ENCODE data around the gene C16orf82. TPM values are rescaled to one million over a fixed set of nuclear protein-coding genes. Genes with fewer than 3 reads are reported as not detected.

The C16orf82 gene
- total RNA-seq, 1 donor from 2014 or later, result not detected

- H3K4me1 Mint-ChIP-seq (ENCODE audit: unreplicated experiment), result no peaks in the 10 kb centered on the region
- H3K9me3 Mint-ChIP-seq (ENCODE audit: unreplicated experiment), result peaks cover 17% of the 10 kb centered on the region
- H3K4me3 Mint-ChIP-seq (ENCODE audit: unreplicated experiment), result no peak overlapping the region
- no peak for DNase-seq (ENCODE audit: low spot score)
- peaks cover 2% of the 10 kb centered on the region for H3K27me3 Mint-ChIP-seq (ENCODE audit: unreplicated experiment)
- H3K27ac Mint-ChIP-seq (ENCODE audit: unreplicated experiment), result no peak overlapping the region
- peaks cover 7% of the 10 kb centered on the region for H3K36me3 Mint-ChIP-seq (ENCODE audit: low read depth, unreplicated experiment)
- no peak for TF ChIP-seq CTCF (IDR thresholded peaks at IDR 0.05; ENCODE audit: unreplicated experiment)
These were observed 31.8 kb downstream of the C16orf82 start for GRCh38 chr16:27098366-27099049.

- H3K27ac Mint-ChIP-seq (ENCODE audit: unreplicated experiment), result no peak overlapping the region
- H3K4me1 Mint-ChIP-seq (ENCODE audit: unreplicated experiment), result no peaks in the 10 kb centered on the region
These were observed 36.2 kb downstream of the C16orf82 start for GRCh38 chr16:27102701-27103575.

GRCh38 chr16:27103954-27104353 is 37.2 kb downstream of the C16orf82 start:
- Mint-ChIP-seq H3K4me3 (ENCODE audit: unreplicated experiment) (no peak overlapping the region), H3K27ac (ENCODE audit: unreplicated experiment) (no peak overlapping the region), H3K27me3 (ENCODE audit: unreplicated experiment) (no peaks in the 10 kb centered on the region), H3K36me3 (ENCODE audit: low read depth, unreplicated experiment) (no peaks in the 10 kb centered on the region), H3K4me1 (ENCODE audit: unreplicated experiment) (no peaks in the 10 kb centered on the region), H3K9me3 (ENCODE audit: unreplicated experiment) (peaks cover 12% of the 10 kb centered on the region)
- TF ChIP-seq CTCF (IDR thresholded peaks at IDR 0.05; ENCODE audit: unreplicated experiment), result no peak
- no peak for DNase-seq (ENCODE audit: low spot score)

More at GRCh38 chr16:27102701-27103575, 36.2 kb downstream of the C16orf82 start:
- H3K36me3 Mint-ChIP-seq (ENCODE audit: low read depth, unreplicated experiment), result no peaks in the 10 kb centered on the region
- TF ChIP-seq CTCF (IDR thresholded peaks at IDR 0.05; ENCODE audit: unreplicated experiment), result no peak
- peaks cover 12% of the 10 kb centered on the region for H3K9me3 Mint-ChIP-seq (ENCODE audit: unreplicated experiment)
- H3K27me3 Mint-ChIP-seq (ENCODE audit: unreplicated experiment), result no peaks in the 10 kb centered on the region
- DNase-seq (ENCODE audit: low spot score), result no peak
- no peak overlapping the region for H3K4me3 Mint-ChIP-seq (ENCODE audit: unreplicated experiment)

GRCh38 chr16:27106305-27106704 is 39.6 kb downstream of the C16orf82 start:
- H3K4me1 Mint-ChIP-seq (ENCODE audit: unreplicated experiment), result no peaks in the 10 kb centered on the region
- no peaks in the 10 kb centered on the region for H3K36me3 Mint-ChIP-seq (ENCODE audit: low read depth, unreplicated experiment)
- H3K9me3 Mint-ChIP-seq (ENCODE audit: unreplicated experiment), result peaks cover 6% of the 10 kb centered on the region
- H3K27ac Mint-ChIP-seq (ENCODE audit: unreplicated experiment), result no peak overlapping the region
- H3K27me3 Mint-ChIP-seq (ENCODE audit: unreplicated experiment), result no peaks in the 10 kb centered on the region
- H3K4me3 Mint-ChIP-seq (ENCODE audit: unreplicated experiment), result no peak overlapping the region
- TF ChIP-seq CTCF (IDR thresholded peaks at IDR 0.05; ENCODE audit: unreplicated experiment), result no peak
- no peak for DNase-seq (ENCODE audit: low spot score)

- no peaks in the 10 kb centered on the region for H3K4me1 Mint-ChIP-seq (ENCODE audit: unreplicated experiment)
- H3K9me3 Mint-ChIP-seq (ENCODE audit: unreplicated experiment), result peaks cover 6% of the 10 kb centered on the region
- DNase-seq (ENCODE audit: low spot score), result no peak
- no peak overlapping the region for H3K4me3 Mint-ChIP-seq (ENCODE audit: unreplicated experiment)
- H3K27me3 Mint-ChIP-seq (ENCODE audit: unreplicated experiment), result no peaks in the 10 kb centered on the region
- no peak overlapping the region for H3K27ac Mint-ChIP-seq (ENCODE audit: unreplicated experiment)
- no peak for TF ChIP-seq CTCF (IDR thresholded peaks at IDR 0.05; ENCODE audit: unreplicated experiment)
- H3K36me3 Mint-ChIP-seq (ENCODE audit: low read depth, unreplicated experiment), result no peaks in the 10 kb centered on the region
These were observed 40.5 kb downstream of the C16orf82 start for GRCh38 chr16:27107185-27107592.
